Measurements from ENCODE around the gene RNF157. TPM values are rescaled to one million over a fixed set of nuclear protein-coding genes. Genes with fewer than 3 reads are reported as not detected.

Gene RNF157
- total RNA-seq, 2 experiments from 2014 or later, result 103 to 110 TPM

GRCh38 chr17:76131051-76131691 is 109.1 kb downstream of the RNF157 start:
- POLR2A ChIA-PET, result interaction anchor here (1.0 to 1.2 kb wide), 3 partner anchors 10 to 125 kb away, joined by 4 to 8 read pairs (median 4); no protein-coding TSS in a partner anchor
- DNase-seq (no peak), ATAC-seq (ENCODE audit: low read depth) (no peak)
- no peaks in the 10 kb centered on the region for H3K9me3 Mint-ChIP-seq
- peak overlapping the region; percentile 58 for H3K27ac Mint-ChIP-seq
- no peaks in the 10 kb centered on the region for H3K36me3 Mint-ChIP-seq
- peaks cover 31% of the 10 kb centered on the region for H3K4me1 Mint-ChIP-seq
- no peaks in the 10 kb centered on the region for H3K27me3 Mint-ChIP-seq
- no peak overlapping the region for H3K4me3 Mint-ChIP-seq

GRCh38 chr17:76130473-76130872 is 109.8 kb downstream of the RNF157 start:
- H3K27me3 Mint-ChIP-seq, result no peaks in the 10 kb centered on the region
- DNase-seq, result no peak
- POLR2A ChIA-PET, result interaction anchor here (0.6 to 1.2 kb wide), 4 partner anchors 9 to 1009 kb away, joined by 4 to 8 read pairs (median 4); no protein-coding TSS in a partner anchor
- H3K4me3 Mint-ChIP-seq, result no peak overlapping the region
- H3K36me3 Mint-ChIP-seq, result no peaks in the 10 kb centered on the region
- no peaks in the 10 kb centered on the region for H3K9me3 Mint-ChIP-seq
- peaks cover 33% of the 10 kb centered on the region for H3K4me1 Mint-ChIP-seq
- peak overlapping the region; percentile 58 for H3K27ac Mint-ChIP-seq
- no peak for ATAC-seq (ENCODE audit: low read depth)

GRCh38 chr17:76125922-76126321 is 114.4 kb downstream of the RNF157 start:
- H3K36me3 Mint-ChIP-seq, result no peaks in the 10 kb centered on the region
- no peak for DNase-seq
- no peaks in the 10 kb centered on the region for H3K27me3 Mint-ChIP-seq
- ATAC-seq (ENCODE audit: low read depth), result no peak
- POLR2A ChIA-PET, result interaction anchor here (1.0 to 11.9 kb wide), 7 partner anchors 9 to 154 kb away, joined by 3 to 244 read pairs (median 9); partner anchors contain the start of genes FOXJ1 and UBALD2
- peak overlapping the region; percentile 10 for H3K4me3 Mint-ChIP-seq
- H3K27ac Mint-ChIP-seq, result peak overlapping the region; percentile 88
- H3K9me3 Mint-ChIP-seq, result no peaks in the 10 kb centered on the region
- H3K4me1 Mint-ChIP-seq, result peaks cover 33% of the 10 kb centered on the region

- Mint-ChIP-seq H3K4me3 (no peak overlapping the region), H3K27ac (no peak overlapping the region), H3K36me3 (no peaks in the 10 kb centered on the region), H3K4me1 (peaks cover 36% of the 10 kb centered on the region), H3K27me3 (no peaks in the 10 kb centered on the region), H3K9me3 (no peaks in the 10 kb centered on the region)
- no peak for DNase-seq
- POLR2A ChIA-PET, result interaction anchor here (1.0 to 11.9 kb wide), 6 partner anchors 10 to 154 kb away, joined by 3 to 244 read pairs (median 28); partner anchors contain the start of genes FOXJ1 and UBALD2
- no peak for ATAC-seq (ENCODE audit: low read depth)
Observed at GRCh38 chr17:76125391-76125675, 115.0 kb downstream of the RNF157 start.

- ATAC-seq (ENCODE audit: low read depth) (no peak), DNase-seq (no peak)
- H3K9me3 Mint-ChIP-seq, result no peaks in the 10 kb centered on the region
- H3K4me3 Mint-ChIP-seq, result no peak overlapping the region
- no peaks in the 10 kb centered on the region for H3K27me3 Mint-ChIP-seq
- H3K27ac Mint-ChIP-seq, result no peak overlapping the region
- POLR2A ChIA-PET, result interaction anchor here (2.4 to 11.9 kb wide), 6 partner anchors 11 to 155 kb away, joined by 9 to 244 read pairs (median 40); partner anchors contain the start of genes FOXJ1 and UBALD2
- H3K36me3 Mint-ChIP-seq, result no peaks in the 10 kb centered on the region
- H3K4me1 Mint-ChIP-seq, result peaks cover 36% of the 10 kb centered on the region
Observed at GRCh38 chr17:76124582-76125390, 115.5 kb downstream of the RNF157 start.

- Mint-ChIP-seq H3K4me1 (peaks cover 32% of the 10 kb centered on the region), H3K27me3 (no peaks in the 10 kb centered on the region), H3K27ac (peak overlapping the region; percentile 60), H3K4me3 (peak overlapping the region; percentile 7), H3K36me3 (no peaks in the 10 kb centered on the region), H3K9me3 (no peaks in the 10 kb centered on the region)
- no peak for ATAC-seq (ENCODE audit: low read depth)
- DNase-seq, result no peak
- POLR2A ChIA-PET, result interaction anchor here (4.0 to 11.9 kb wide), 4 partner anchors 20 to 156 kb away, joined by 35 to 244 read pairs (median 48); partner anchors contain the start of genes FOXJ1 and UBALD2
Observed at GRCh38 chr17:76123749-76124581, 116.3 kb downstream of the RNF157 start.

- POLR2A ChIA-PET, result interaction anchor here (4.0 to 11.9 kb wide), 4 partner anchors 21 to 157 kb away, joined by 35 to 244 read pairs (median 48); partner anchors contain the start of genes FOXJ1 and UBALD2
- DNase-seq (no peak), ATAC-seq (ENCODE audit: low read depth) (no peak)
- peak overlapping the region; percentile 7 for H3K4me3 Mint-ChIP-seq
- H3K4me1 Mint-ChIP-seq, result peaks cover 30% of the 10 kb centered on the region
- peak overlapping the region; percentile 60 for H3K27ac Mint-ChIP-seq
- H3K9me3 Mint-ChIP-seq, result no peaks in the 10 kb centered on the region
- H3K36me3 Mint-ChIP-seq, result no peaks in the 10 kb centered on the region
- H3K27me3 Mint-ChIP-seq, result no peaks in the 10 kb centered on the region
Observed at GRCh38 chr17:76123191-76123499, 117.1 kb downstream of the RNF157 start.

GRCh38 chr17:76122431-76123190 is 117.7 kb downstream of the RNF157 start:
- Mint-ChIP-seq H3K36me3 (no peaks in the 10 kb centered on the region), H3K4me3 (peak overlapping the region; percentile 49), H3K9me3 (no peaks in the 10 kb centered on the region), H3K27me3 (no peaks in the 10 kb centered on the region), H3K4me1 (peaks cover 30% of the 10 kb centered on the region), H3K27ac (peak overlapping the region; percentile 78)
- DNase-seq (no peak), ATAC-seq (ENCODE audit: low read depth) (no peak)
- POLR2A ChIA-PET, result interaction anchor here (0.6 to 11.9 kb wide), 6 partner anchors 21 to 157 kb away, joined by 3 to 244 read pairs (median 40); partner anchors contain the start of genes FOXJ1 and UBALD2

- Mint-ChIP-seq H3K4me3 (peak overlapping the region; percentile 64), H3K9me3 (no peaks in the 10 kb centered on the region), H3K36me3 (no peaks in the 10 kb centered on the region), H3K27ac (peak overlapping the region; percentile 86), H3K27me3 (no peaks in the 10 kb centered on the region), H3K4me1 (peaks cover 27% of the 10 kb centered on the region)
- POLR2A ChIA-PET, result interaction anchor here (1.0 to 11.9 kb wide), 8 partner anchors 22 to 158 kb away, joined by 3 to 244 read pairs (median 22); partner anchors contain the start of genes FOXJ1 and UBALD2
- ATAC-seq (ENCODE audit: low read depth), result peak; percentile 18
- DNase-seq, result no peak
Observed at GRCh38 chr17:76121932-76122430, 118.3 kb downstream of the RNF157 start.

GRCh38 chr17:76120658-76121008 is 119.7 kb downstream of the RNF157 start:
- POLR2A ChIA-PET, result interaction anchor here (0.7 to 11.9 kb wide), 7 partner anchors 10 to 159 kb away, joined by 3 to 244 read pairs (median 6); partner anchors contain the start of gene UBALD2
- ATAC-seq (ENCODE audit: low read depth), result no peak
- Mint-ChIP-seq H3K4me3 (peak overlapping the region; percentile 11), H3K9me3 (no peaks in the 10 kb centered on the region), H3K27me3 (no peaks in the 10 kb centered on the region), H3K36me3 (no peaks in the 10 kb centered on the region), H3K4me1 (peaks cover 17% of the 10 kb centered on the region), H3K27ac (peak overlapping the region; percentile 70)
- DNase-seq, result no peak

GRCh38 chr17:76119409-76120371 is 120.6 kb downstream of the RNF157 start:
- POLR2A ChIA-PET, result interaction anchor here (0.7 to 11.9 kb wide), 4 partner anchors 60 to 160 kb away, joined by 3 to 244 read pairs (median 4); partner anchors contain the start of gene UBALD2
- Mint-ChIP-seq H3K9me3 (no peaks in the 10 kb centered on the region), H3K27me3 (no peaks in the 10 kb centered on the region), H3K4me3 (no peak overlapping the region), H3K4me1 (peaks cover 15% of the 10 kb centered on the region), H3K27ac (no peak overlapping the region), H3K36me3 (no peaks in the 10 kb centered on the region)
- no peak for ATAC-seq (ENCODE audit: low read depth)
- no peak for DNase-seq

Measured in activated naive CD8-positive, alpha-beta T cell treated with anti-CD3 and anti-CD28 coated beads, Interleukin-2, amount 10 ng/mL, durations not matched to agents 7 days and 5 days (primary cell).